Ectodermal cell (in vitro differentiated cells): Measurements from ENCODE around the gene LYPD6.

Source experiments
- H3K27ac ChIP-seq: 2 replicates; pipeline ENCODE4 v1.7.0; 2013; ENCODE audit warnings: mild to moderate bottlenecking, low read depth, low read length; ENCODE audit not compliant: insufficient read depth, poor library complexity, severe bottlenecking
- H3K27me3 ChIP-seq: 2 replicates; pipeline ENCODE4 v1.7.0; 2013; ENCODE audit warnings: mild to moderate bottlenecking, low read length; ENCODE audit not compliant: insufficient read depth, control insufficient read depth, poor library complexity, severe bottlenecking
- H3K36me3 ChIP-seq: one replicate; pipeline ENCODE4 v1.7.0; 2013; ENCODE audit warnings: low read length; ENCODE audit not compliant: control insufficient read depth, insufficient read depth
- H3K4me1 ChIP-seq: one replicate; pipeline ENCODE4 v1.7.0; 2013; ENCODE audit warnings: low read length; ENCODE audit not compliant: control insufficient read depth, insufficient read depth
- H3K4me3 ChIP-seq: 2 replicates; pipeline ENCODE4 v1.7.0; 2013; ENCODE audit warnings: low read depth, low read length, control low read depth; ENCODE audit not compliant: insufficient read depth
- H3K9me3 ChIP-seq: 2 replicates; pipeline ENCODE4 v1.7.0; 2013; ENCODE audit warnings: mild to moderate bottlenecking, low read length, moderate library complexity; ENCODE audit not compliant: control insufficient read depth
- WGBS, 2 experiments: methylation state at CpG; one replicate each; pipeline ENCODE4 v1.1.7; 2013; ENCODE audit warnings: missing lambda C conversion rate in 2 of 2; 5-methylcytosine and 5-hydroxymethylcytosine counted together

LYPD6 gene

GRCh38 chr2:149394864-149395263 lies 64.5 kb downstream of the LYPD6 start:
- H3K4me1 ChIP-seq: peaks cover 6% of the 10 kb centered on the region
- WGBS, 2 experiments: 96 to 100% methylated on average over 1 to 2 of the region's 2 CpGs
- H3K4me3 ChIP-seq: no peak overlapping the region
- H3K27ac ChIP-seq: no peak overlapping the region
- H3K36me3 ChIP-seq: no peaks in the 10 kb centered on the region
- no peaks in the 10 kb centered on the region for H3K9me3 ChIP-seq
- no peaks in the 10 kb centered on the region for H3K27me3 ChIP-seq

- H3K36me3 ChIP-seq: no peaks in the 10 kb centered on the region
- H3K4me1 ChIP-seq: peaks cover 6% of the 10 kb centered on the region
- no peak overlapping the region for H3K27ac ChIP-seq
- H3K27me3 ChIP-seq: no peaks in the 10 kb centered on the region
- H3K4me3 ChIP-seq: no peak overlapping the region
- 91 to 92% methylated on average over 12 to 13 of the region's 13 CpGs for WGBS, 2 experiments
- no peaks in the 10 kb centered on the region for H3K9me3 ChIP-seq
Measured at GRCh38 chr2:149399934-149400615, 69.7 kb downstream of the LYPD6 start.

- Histone ChIP-seq H3K9me3 (no peaks in the 10 kb centered on the region), H3K4me1 (peaks cover 6% of the 10 kb centered on the region), H3K27me3 (no peaks in the 10 kb centered on the region), H3K4me3 (no peak overlapping the region), H3K27ac (no peak overlapping the region), H3K36me3 (no peaks in the 10 kb centered on the region)
- WGBS, 2 experiments: 91 to 97% methylated on average over 2 of the region's 2 CpGs
Measured at GRCh38 chr2:149400997-149401396, 70.6 kb downstream of the LYPD6 start.

GRCh38 chr2:149409506-149409905 lies 79.1 kb downstream of the LYPD6 start:
- 87 to 92% methylated on average over 3 of the region's 3 CpGs for WGBS, 2 experiments
- H3K27me3 ChIP-seq: no peaks in the 10 kb centered on the region
- H3K4me3 ChIP-seq: no peak overlapping the region
- no peaks in the 10 kb centered on the region for H3K9me3 ChIP-seq
- H3K27ac ChIP-seq: no peak overlapping the region
- H3K4me1 ChIP-seq: peaks cover 4% of the 10 kb centered on the region
- no peaks in the 10 kb centered on the region for H3K36me3 ChIP-seq

- 88 to 95% methylated on average over 6 of the region's 6 CpGs for WGBS, 2 experiments
- Histone ChIP-seq H3K9me3 (no peaks in the 10 kb centered on the region), H3K27me3 (no peaks in the 10 kb centered on the region), H3K27ac (no peak overlapping the region), H3K4me1 (peaks cover 4% of the 10 kb centered on the region), H3K36me3 (no peaks in the 10 kb centered on the region), H3K4me3 (no peak overlapping the region)
Measured at GRCh38 chr2:149410701-149411484, 80.5 kb downstream of the LYPD6 start.

GRCh38 chr2:149413487-149413886 lies 83.1 kb downstream of the LYPD6 start:
- H3K36me3 ChIP-seq: no peaks in the 10 kb centered on the region
- H3K27ac ChIP-seq: no peak overlapping the region
- peaks cover 8% of the 10 kb centered on the region for H3K4me1 ChIP-seq
- no peaks in the 10 kb centered on the region for H3K9me3 ChIP-seq
- no peaks in the 10 kb centered on the region for H3K27me3 ChIP-seq
- 82 to 91% methylated on average over 1 of the region's 2 CpGs for WGBS, 2 experiments
- no peak overlapping the region for H3K4me3 ChIP-seq

GRCh38 chr2:149415086-149415485 lies 84.7 kb downstream of the LYPD6 start:
- no peak overlapping the region for H3K27ac ChIP-seq
- no peaks in the 10 kb centered on the region for H3K9me3 ChIP-seq
- H3K27me3 ChIP-seq: no peaks in the 10 kb centered on the region
- WGBS, 2 experiments: 70 to 78% methylated on average over 1 of the region's 1 CpG
- H3K36me3 ChIP-seq: no peaks in the 10 kb centered on the region
- peaks cover 7% of the 10 kb centered on the region for H3K4me1 ChIP-seq
- no peak overlapping the region for H3K4me3 ChIP-seq

- Histone ChIP-seq H3K4me1 (peaks cover 7% of the 10 kb centered on the region), H3K27ac (no peak overlapping the region), H3K36me3 (no peaks in the 10 kb centered on the region), H3K9me3 (no peaks in the 10 kb centered on the region), H3K27me3 (no peaks in the 10 kb centered on the region), H3K4me3 (no peak overlapping the region)
- 88 to 91% methylated on average over 3 to 5 of the region's 5 CpGs for WGBS, 2 experiments
Measured at GRCh38 chr2:149418065-149418464, 87.7 kb downstream of the LYPD6 start.

GRCh38 chr2:149420053-149420963 lies 89.9 kb downstream of the LYPD6 start:
- no peaks in the 10 kb centered on the region for H3K9me3 ChIP-seq
- WGBS, 2 experiments: 88 to 90% methylated on average over 13 of the region's 13 CpGs
- no peak overlapping the region for H3K27ac ChIP-seq

GRCh38 chr2:149421791-149422190 lies 91.4 kb downstream of the LYPD6 start:
- Histone ChIP-seq H3K9me3 (no peaks in the 10 kb centered on the region), H3K4me1 (peaks cover 7% of the 10 kb centered on the region), H3K27me3 (no peaks in the 10 kb centered on the region), H3K27ac (no peak overlapping the region), H3K4me3 (no peak overlapping the region), H3K36me3 (no peaks in the 10 kb centered on the region)
- WGBS, 2 experiments: 74 to 86% methylated on average over 3 to 4 of the region's 4 CpGs

More at GRCh38 chr2:149420053-149420963, 89.9 kb downstream of the LYPD6 start:
- no peak overlapping the region for H3K4me3 ChIP-seq
- no peaks in the 10 kb centered on the region for H3K36me3 ChIP-seq
- no peaks in the 10 kb centered on the region for H3K27me3 ChIP-seq
- H3K4me1 ChIP-seq: peaks cover 7% of the 10 kb centered on the region
